ENCODE results near the gene SH2B3. TPM values are rescaled to one million over a fixed set of nuclear protein-coding genes. Genes with fewer than 3 reads are reported as not detected.
A peak's percentile ranks its signal among the peaks of the same experiment; 100 is the strongest.

SH2B3 gene
- total and polyA plus RNA-seq, 10 donors = 11.5 to 105 (median 81.9) TPM

DNA sequence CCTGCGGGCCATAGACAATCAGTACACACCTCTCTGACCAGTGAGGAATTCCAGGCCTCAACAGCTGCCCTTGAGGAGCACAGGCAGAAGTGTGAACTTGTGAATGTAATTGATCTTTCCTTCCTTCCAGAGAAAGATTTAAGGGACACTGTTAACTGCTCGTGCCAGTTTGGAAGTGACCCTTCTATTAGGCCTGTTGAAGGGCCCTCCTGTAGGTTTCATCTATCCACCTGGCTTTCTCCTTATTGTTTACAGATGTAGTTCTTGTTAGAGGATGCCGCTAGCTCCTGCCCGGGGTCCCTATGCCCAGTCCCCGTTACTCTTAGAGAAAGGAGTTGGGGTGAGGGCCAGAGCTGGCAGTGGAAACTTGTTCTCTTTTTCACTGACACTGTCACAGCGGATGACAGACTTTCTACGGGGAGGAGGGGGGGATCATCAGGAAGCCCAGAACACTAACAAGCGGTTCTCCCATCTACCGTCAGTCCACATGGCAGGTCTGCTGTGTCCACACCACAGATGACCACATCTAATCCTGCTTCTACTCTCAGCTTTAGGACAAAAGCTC lies 42.6 kb downstream of the SH2B3 start:
- TF ChIP-seq POLR2AphosphoS5 (IDR thresholded peaks at IDR 0.05) (no peak), POLR2A (IDR thresholded peaks at IDR 0.05) (no peak)
- TF ChIP-seq, protein P1, sequence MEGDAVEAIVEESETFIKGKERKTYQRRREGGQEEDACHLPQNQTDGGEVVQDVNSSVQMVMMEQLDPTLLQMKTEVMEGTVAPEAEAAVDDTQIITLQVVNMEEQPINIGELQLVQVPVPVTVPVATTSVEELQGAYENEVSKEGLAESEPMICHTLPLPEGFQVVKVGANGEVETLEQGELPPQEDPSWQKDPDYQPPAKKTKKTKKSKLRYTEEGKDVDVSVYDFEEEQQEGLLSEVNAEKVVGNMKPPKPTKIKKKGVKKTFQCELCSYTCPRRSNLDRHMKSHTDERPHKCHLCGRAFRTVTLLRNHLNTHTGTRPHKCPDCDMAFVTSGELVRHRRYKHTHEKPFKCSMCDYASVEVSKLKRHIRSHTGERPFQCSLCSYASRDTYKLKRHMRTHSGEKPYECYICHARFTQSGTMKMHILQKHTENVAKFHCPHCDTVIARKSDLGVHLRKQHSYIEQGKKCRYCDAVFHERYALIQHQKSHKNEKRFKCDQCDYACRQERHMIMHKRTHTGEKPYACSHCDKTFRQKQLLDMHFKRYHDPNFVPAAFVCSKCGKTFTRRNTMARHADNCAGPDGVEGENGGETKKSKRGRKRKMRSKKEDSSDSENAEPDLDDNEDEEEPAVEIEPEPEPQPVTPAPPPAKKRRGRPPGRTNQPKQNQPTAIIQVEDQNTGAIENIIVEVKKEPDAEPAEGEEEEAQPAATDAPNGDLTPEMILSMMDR (IDR thresholded peaks at IDR 0.05 in 8 of 11, conservative IDR thresholded peaks at IDR 0.05 in 3 of 11) = no peak
- H3K9me3 ChIP-seq = no peaks in the 10 kb centered on the region
- H3K27ac ChIP-seq = peak overlapping the region; percentile 27 to 95 (median 84)
- H3K36me3 ChIP-seq = peaks cover 8 to 83% (median 57%) of the 10 kb centered on the region in 6 donors
- peaks cover 60 to 92% (median 86%) of the 10 kb centered on the region in 6 donors for H3K4me1 ChIP-seq
- DNase-seq = no peak
- WGBS, 5 donors = 57 to 73% (median 62%) methylated on average over 8 to 9 of the region's 9 CpGs
- H3K4me3 ChIP-seq = no peak overlapping the region
- no peaks in the 10 kb centered on the region for H3K27me3 ChIP-seq (replicated peaks in 1 of 7)
- intact Hi-C loops (cut with DNase I; ENCODE audit: low total_unique reads) = no loop called here

DNA sequence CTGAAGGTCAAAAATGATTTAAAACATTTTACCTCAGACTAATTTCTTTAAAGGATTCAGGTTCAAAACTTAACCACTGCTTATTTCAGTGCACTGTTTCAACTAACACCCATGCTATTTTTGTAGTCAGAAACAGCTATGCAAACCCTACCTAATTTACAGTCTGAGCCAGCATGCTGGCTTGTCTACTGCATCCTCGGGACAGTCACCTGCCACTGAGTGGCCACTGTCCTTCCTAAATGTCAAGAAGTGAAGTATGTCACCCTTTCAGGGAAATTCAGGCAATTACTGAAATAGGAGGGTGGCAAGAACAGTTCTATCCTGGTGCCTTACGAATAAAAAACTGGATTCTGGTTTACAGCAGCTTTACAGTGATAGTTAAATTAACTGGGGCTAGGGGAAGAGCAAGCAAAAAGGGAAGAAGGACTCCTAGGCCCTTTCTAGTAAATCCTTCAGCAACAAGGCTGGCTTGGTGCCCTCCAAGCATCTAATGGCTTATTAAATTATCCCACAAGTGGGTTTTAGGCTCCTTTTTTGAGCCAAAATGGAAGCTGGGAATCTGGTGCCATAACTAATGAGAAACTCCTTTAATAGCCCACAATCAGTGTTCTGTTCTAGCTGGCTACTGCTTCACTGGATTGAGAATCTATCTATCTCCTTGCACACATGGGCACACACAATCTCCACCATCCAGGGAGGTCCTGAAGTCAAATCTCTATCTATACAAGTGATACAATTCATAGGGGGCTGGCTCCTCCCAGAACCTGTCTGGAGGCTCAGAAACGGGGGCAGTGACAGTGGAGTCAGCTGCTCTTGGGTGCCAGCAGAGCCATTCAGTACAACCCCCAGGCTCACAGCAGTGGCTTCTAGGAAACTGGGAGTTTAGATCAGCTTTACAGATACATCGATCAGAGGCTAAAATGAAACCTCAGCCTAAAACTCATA lies 43.4 kb downstream of the SH2B3 start:
- Histone ChIP-seq H3K4me1 (peaks cover 52 to 84% (median 79%) of the 10 kb centered on the region in 6 donors), H3K36me3 (peaks cover 8 to 91% (median 65%) of the 10 kb centered on the region in 6 donors), H3K9me3 (no peaks in the 10 kb centered on the region), H3K4me3 (no peak overlapping the region), H3K27me3 (replicated peaks in 1 of 7) (no peaks in the 10 kb centered on the region), H3K27ac (peak overlapping the region; percentile 27 to 95 (median 84))
- TF ChIP-seq, protein P1 (IDR thresholded peaks at IDR 0.05 in 8 of 11, conservative IDR thresholded peaks at IDR 0.05 in 3 of 11) = no peak
- no peak for TF ChIP-seq POLR2AphosphoS5 (IDR thresholded peaks at IDR 0.05)
- DNase-seq = no peak
- 58 to 72% (median 61%) methylated on average over 4 of the region's 4 CpGs for WGBS, 5 donors
- intact Hi-C loops (cut with DNase I; ENCODE audit: low total_unique reads) = no loop called here

DNA sequence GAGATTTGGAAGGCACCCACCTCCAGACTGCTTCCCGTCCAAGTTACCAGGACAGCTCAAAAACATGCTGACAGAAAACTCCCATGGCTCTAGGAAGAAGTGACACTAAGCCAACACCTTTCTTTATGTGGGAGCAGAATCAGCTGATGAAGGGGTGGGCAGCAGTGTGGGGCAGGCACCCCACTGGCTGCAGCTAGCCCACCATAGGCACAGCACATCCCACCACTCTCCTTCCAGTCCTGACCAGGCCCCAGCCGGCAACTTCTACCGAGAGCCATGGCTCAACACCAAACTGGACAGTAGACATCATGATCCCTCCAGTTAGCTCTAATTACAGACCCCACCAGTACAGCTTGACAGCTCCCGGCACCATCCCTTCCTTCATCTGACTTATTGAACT lies 45.0 kb downstream of the SH2B3 start:
- no peak for TF ChIP-seq POLR2A (IDR thresholded peaks at IDR 0.05)
- TF ChIP-seq POLR2AphosphoS5 (IDR thresholded peaks at IDR 0.05) = peak; percentile 27 to 59 (median 49)
- 81 to 99% (median 87%) methylated on average over 4 of the region's 4 CpGs for WGBS, 5 donors
- Histone ChIP-seq H3K36me3 (peaks cover 8 to 100% (median 79%) of the 10 kb centered on the region in 6 donors), H3K27ac (peak overlapping the region; percentile 4 to 95 (median 69)), H3K4me1 (peaks cover 36 to 82% (median 68%) of the 10 kb centered on the region in 6 donors), H3K9me3 (no peaks in the 10 kb centered on the region), H3K27me3 (replicated peaks in 1 of 7) (no peaks in the 10 kb centered on the region), H3K4me3 (no peak overlapping the region)
- intact Hi-C loops (cut with DNase I; ENCODE audit: low total_unique reads) = no loop called here
- no peak for DNase-seq

DNA sequence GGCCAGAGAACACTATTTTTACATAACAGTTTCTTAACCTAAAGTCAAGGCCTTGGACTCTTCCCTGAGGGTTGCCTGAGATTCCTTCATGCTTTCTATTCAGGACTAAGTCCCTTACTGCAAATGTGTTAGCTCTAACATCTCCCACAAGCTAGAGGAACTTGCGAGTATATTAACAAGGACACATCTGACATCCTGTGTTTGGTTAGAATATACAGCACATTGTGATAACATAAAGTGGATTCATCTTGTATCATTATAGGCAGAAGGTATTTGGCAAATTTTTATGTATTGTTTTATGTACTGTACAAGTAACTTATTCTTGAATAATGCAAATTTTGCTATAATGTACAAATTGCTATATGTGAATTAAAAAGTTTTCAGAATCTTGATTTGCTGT lies 45.5 kb downstream of the SH2B3 start:
- H3K27me3 ChIP-seq (replicated peaks in 1 of 7) = no peaks in the 10 kb centered on the region
- H3K9me3 ChIP-seq = no peaks in the 10 kb centered on the region
- H3K4me3 ChIP-seq = no peak overlapping the region
- H3K4me1 ChIP-seq = peaks cover 31 to 78% (median 62%) of the 10 kb centered on the region in 6 donors
- H3K27ac ChIP-seq = peak overlapping the region; percentile 4 to 95 (median 69)
- DNase-seq = no peak
- H3K36me3 ChIP-seq = peaks cover 8 to 100% (median 83%) of the 10 kb centered on the region in 6 donors
- intact Hi-C loops (cut with DNase I; ENCODE audit: low total_unique reads) = no loop called here
- TF ChIP-seq POLR2A (IDR thresholded peaks at IDR 0.05) = no peak
- TF ChIP-seq, protein P1 (IDR thresholded peaks at IDR 0.05 in 8 of 11, conservative IDR thresholded peaks at IDR 0.05 in 3 of 11) = no peak
- no peak for TF ChIP-seq POLR2AphosphoS5 (IDR thresholded peaks at IDR 0.05)
- WGBS, 5 donors = 37 to 48% (median 41%) methylated on average over 1 of the region's 1 CpG
